Body of pancreas (tissue), 4 donors: ENCODE measurements around the gene SLC25A44.

Experiments used
- POLR2A ChIP-seq, 3 donors: fragments of 450-650 bp; IDR thresholded peaks; one replicate each; pipeline ENCODE4 v1.6.1; 2016; ENCODE audit warnings: antibody characterized with exemption in 3 of 3, mild to moderate bottlenecking in 2 of 3
- TF ChIP-seq, protein P1 (sequence below), 7 experiments: fragments of 450-650 bp in 4 of 7; fragments of 200-600 bp in 3 of 7; sonication (generic) in 3 of 7; IDR thresholded peaks; one replicate each; pipeline ENCODE4 v1.5.1; 2016 to 2019; ENCODE audit warnings: antibody characterized with exemption in 7 of 7

DNA sequence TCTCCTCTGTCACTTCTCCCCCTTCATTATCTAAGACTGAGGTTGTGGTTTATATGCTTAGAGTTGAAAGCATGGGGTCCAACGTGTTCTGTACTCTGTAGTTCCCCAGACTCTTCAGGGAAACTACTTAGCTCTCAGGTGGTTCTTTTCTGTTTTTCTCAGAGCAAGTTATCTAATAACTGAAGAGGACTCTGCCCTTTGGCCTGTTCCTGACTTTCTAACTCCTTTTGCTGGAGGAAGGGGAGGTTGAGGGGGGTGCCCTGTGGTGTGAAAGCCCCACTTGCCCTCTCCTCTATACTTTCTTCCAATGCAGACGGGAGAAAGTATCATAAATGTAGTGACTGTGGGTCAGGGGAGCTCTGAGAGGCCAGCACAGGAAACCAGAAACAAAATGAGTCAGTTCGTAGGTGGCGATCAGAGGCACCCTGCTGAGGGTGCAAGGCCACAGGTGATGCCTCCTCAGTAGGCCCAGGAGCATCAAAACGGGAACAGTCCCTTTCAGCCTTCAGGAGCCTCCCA, 5.0 kb downstream of the SLC25A44 start:
- TF ChIP-seq, protein P1, sequence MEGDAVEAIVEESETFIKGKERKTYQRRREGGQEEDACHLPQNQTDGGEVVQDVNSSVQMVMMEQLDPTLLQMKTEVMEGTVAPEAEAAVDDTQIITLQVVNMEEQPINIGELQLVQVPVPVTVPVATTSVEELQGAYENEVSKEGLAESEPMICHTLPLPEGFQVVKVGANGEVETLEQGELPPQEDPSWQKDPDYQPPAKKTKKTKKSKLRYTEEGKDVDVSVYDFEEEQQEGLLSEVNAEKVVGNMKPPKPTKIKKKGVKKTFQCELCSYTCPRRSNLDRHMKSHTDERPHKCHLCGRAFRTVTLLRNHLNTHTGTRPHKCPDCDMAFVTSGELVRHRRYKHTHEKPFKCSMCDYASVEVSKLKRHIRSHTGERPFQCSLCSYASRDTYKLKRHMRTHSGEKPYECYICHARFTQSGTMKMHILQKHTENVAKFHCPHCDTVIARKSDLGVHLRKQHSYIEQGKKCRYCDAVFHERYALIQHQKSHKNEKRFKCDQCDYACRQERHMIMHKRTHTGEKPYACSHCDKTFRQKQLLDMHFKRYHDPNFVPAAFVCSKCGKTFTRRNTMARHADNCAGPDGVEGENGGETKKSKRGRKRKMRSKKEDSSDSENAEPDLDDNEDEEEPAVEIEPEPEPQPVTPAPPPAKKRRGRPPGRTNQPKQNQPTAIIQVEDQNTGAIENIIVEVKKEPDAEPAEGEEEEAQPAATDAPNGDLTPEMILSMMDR (IDR thresholded peaks at IDR 0.05): no peak
- TF ChIP-seq POLR2A (IDR thresholded peaks at IDR 0.05): no peak
